ENCODE data around the gene ZNF692. TPM values are rescaled to one million over a fixed set of nuclear protein-coding genes. Genes with fewer than 3 reads are reported as not detected.

The ZNF692 gene
- total and polyA plus RNA-seq, 2 of the 13 experiments (the other 11 are each of a cell fraction or from before 2014, with no cell fraction given) = 27.3 to 45.8 TPM

GRCh38 chr1:248872752-248873408, 14.0 kb upstream of the ZNF692 start (continued):
- TF ChIP-seq EP300 (IDR thresholded peaks at IDR 0.05; ENCODE audit: low read depth in 2 of 2, low read length in 2 of 2) (no peak), EP300 (CRISPR knock-in tag; IDR thresholded peaks at IDR 0.05; ENCODE audit: borderline replicate concordance) (no peak), ZNF780A (CRISPR knock-in tag; IDR thresholded peaks at IDR 0.05) (peak; percentile 29; the same call in 1 of the 2 replicates), ZMYM3 (CRISPR knock-in tag; IDR thresholded peaks at IDR 0.05) (0 out of 2 replicates have a peak, but pooled peaks have one; percentile 26), ZFY (CRISPR knock-in tag; IDR thresholded peaks at IDR 0.05) (peak; percentile 79), PAXIP1 (CRISPR knock-in tag; conservative IDR thresholded peaks at IDR 0.05) (no peak), MAF1 (CRISPR knock-in tag; IDR thresholded peaks at IDR 0.05; ENCODE audit: borderline replicate concordance) (no peak), SMAD9 (CRISPR knock-in tag; IDR thresholded peaks at IDR 0.05) (no peak), MIXL1 (CRISPR knock-in tag; IDR thresholded peaks at IDR 0.05) (no peak), NR0B2 (CRISPR knock-in tag; IDR thresholded peaks at IDR 0.05) (no peak), TRAFD1 (CRISPR knock-in tag; IDR thresholded peaks at IDR 0.05; ENCODE audit: borderline replicate concordance) (no peak), ZNF33A (CRISPR knock-in tag; IDR thresholded peaks at IDR 0.05; ENCODE audit: borderline replicate concordance) (no peak), TFDP2 (CRISPR knock-in tag; IDR thresholded peaks at IDR 0.05) (no peak), ZNF224 (CRISPR knock-in tag; IDR thresholded peaks at IDR 0.05) (no peak), ZNF138 (CRISPR knock-in tag; IDR thresholded peaks at IDR 0.05; ENCODE audit: low read depth) (no peak), DZIP1 (CRISPR knock-in tag; IDR thresholded peaks at IDR 0.05) (no peak), SMARCC2 (IDR thresholded peaks at IDR 0.05) (no peak), ZNF747 (CRISPR knock-in tag; IDR thresholded peaks at IDR 0.05; ENCODE audit: borderline replicate concordance) (peak; percentile 28; the same call in 1 of the 2 replicates), ZC3H13 (CRISPR knock-in tag; IDR thresholded peaks at IDR 0.05) (no peak), TAF15 (IDR thresholded peaks at IDR 0.05; ENCODE audit: low read depth, low read length, poor library complexity, severe bottlenecking) (no peak)

Measured in HepG2 (cell line).